Ishikawa (cell line): ENCODE data around the gene DCAF10.

ENCODE experiments used
- CEBPB ChIP-seq: IDR thresholded peaks from 2 replicates; pipeline ENCODE4 v1.6.1; 2012
- CREB1 ChIP-seq: IDR thresholded peaks from 2 replicates; pipeline ENCODE4 v1.6.1; 2012; ENCODE audit warnings: low read depth
- EGR1 ChIP-seq: IDR thresholded peaks from 2 replicates; pipeline ENCODE4 v1.6.1; 2012
- EP300 ChIP-seq: IDR thresholded peaks from 2 replicates; pipeline ENCODE4 v1.6.1; 2012; ENCODE audit warnings: borderline replicate concordance
- FOXM1 ChIP-seq: IDR thresholded peaks from 2 replicates; pipeline ENCODE4 v1.6.1; 2012; ENCODE audit warnings: low read depth, borderline replicate concordance
- MAX ChIP-seq: IDR thresholded peaks from 2 replicates; pipeline ENCODE4 v1.6.1; 2012
- NFIC ChIP-seq: IDR thresholded peaks from 2 replicates; pipeline ENCODE4 v1.6.1; 2012
- RAD21 ChIP-seq: IDR thresholded peaks from 2 replicates; pipeline ENCODE4 v1.6.1; 2012; ENCODE audit warnings: low read depth
- REST ChIP-seq: IDR thresholded peaks from 2 replicates; pipeline ENCODE4 v1.6.1; 2012; ENCODE audit warnings: low read depth, mild to moderate bottlenecking
- TAF1 ChIP-seq: IDR thresholded peaks from 2 replicates; pipeline ENCODE4 v1.6.1; 2012; ENCODE audit warnings: low read depth, mild to moderate bottlenecking
- TCF12 ChIP-seq: IDR thresholded peaks from 2 replicates; pipeline ENCODE4 v1.6.1; 2012; ENCODE audit warnings: low read depth
- TEAD4 ChIP-seq: IDR thresholded peaks from 2 replicates; pipeline ENCODE4 v1.6.1; 2012
- USF1 ChIP-seq: IDR thresholded peaks from 2 replicates; pipeline ENCODE4 v1.6.1; 2012
- YY1 ChIP-seq: IDR thresholded peaks from 2 replicates; pipeline ENCODE4 v1.6.1; 2012; ENCODE audit warnings: low read depth
- ZBTB7A ChIP-seq: IDR thresholded peaks from 2 replicates; pipeline ENCODE4 v1.6.1; 2012; ENCODE audit warnings: low read depth

The DCAF10 gene

GRCh38 chr9:37753489-37754190, 47.0 kb upstream of the DCAF10 start, which contains the start of gene TRMT10B:
Gene TRMT10B (plus strand): TSS chr9:37753805. CDS start chr9:37761932, 8,127 bp downstream.
- TF ChIP-seq ZBTB7A, result peak; percentile 68
- TF ChIP-seq EGR1, result 0 out of 2 replicates have a peak, but pooled peaks have one; percentile 16
- TF ChIP-seq TEAD4, result no peak
- TF ChIP-seq TAF1, result peak; percentile 28; the same call in 1 of the 2 replicates
- TF ChIP-seq MAX, result no peak
- TF ChIP-seq REST, result no peak
- no peak for TF ChIP-seq FOXM1
- peak; percentile 76 for TF ChIP-seq USF1
- TF ChIP-seq CREB1, result no peak
- no peak for TF ChIP-seq NFIC
- no peak for TF ChIP-seq EP300
- TF ChIP-seq RAD21, result no peak
- TF ChIP-seq CEBPB, result peak; percentile 93
- TF ChIP-seq YY1, result no peak

- TF ChIP-seq REST, result no peak
- TF ChIP-seq TCF12, result no peak
- no peak for TF ChIP-seq TAF1
- TF ChIP-seq FOXM1, result no peak
- no peak for TF ChIP-seq CREB1
- TF ChIP-seq CEBPB, result no peak
- TF ChIP-seq USF1, result no peak
- no peak for TF ChIP-seq YY1
- TF ChIP-seq EGR1, result no peak
- TF ChIP-seq NFIC, result no peak
- TF ChIP-seq ZBTB7A, result no peak
- TF ChIP-seq MAX, result no peak
- TF ChIP-seq RAD21, result no peak
- no peak for TF ChIP-seq EP300
- no peak for TF ChIP-seq TEAD4
These were observed 41.9 kb upstream of the DCAF10 start for GRCh38 chr9:37758747-37759146.

GRCh38 chr9:37760416-37761161, 40.0 kb upstream of the DCAF10 start:
- TF ChIP-seq ZBTB7A, result no peak
- TF ChIP-seq YY1, result no peak
- TF ChIP-seq MAX, result no peak
- no peak for TF ChIP-seq EP300
- no peak for TF ChIP-seq USF1
- TF ChIP-seq REST, result no peak
- TF ChIP-seq TEAD4, result no peak
- TF ChIP-seq TCF12, result no peak
- no peak for TF ChIP-seq RAD21
- TF ChIP-seq FOXM1, result no peak
- no peak for TF ChIP-seq EGR1
- no peak for TF ChIP-seq CEBPB
- no peak for TF ChIP-seq NFIC
- TF ChIP-seq CREB1, result no peak
- no peak for TF ChIP-seq TAF1
